ENCODE results near the gene ATRX.

Gene ATRX

GRCh38 chrX:77484045-77484444 lies 302.0 kb downstream of the ATRX start:
- H3K9me3 ChIP-seq (ENCODE audit: control insufficient read depth, low read length), result peaks cover 45% of the 10 kb centered on the region
- H3K4me1 ChIP-seq (ENCODE audit: control insufficient read depth, insufficient read depth, low read length), result no peaks in the 10 kb centered on the region
- H3K9ac ChIP-seq (ENCODE audit: low read length), result no peak overlapping the region
- H3K27me3 ChIP-seq (replicated peaks; ENCODE audit: control insufficient read depth, insufficient read depth, low read length), result no peaks in the 10 kb centered on the region
- H3K36me3 ChIP-seq (ENCODE audit: control insufficient read depth, insufficient read depth, low read length, severe bottlenecking), result no peaks in the 10 kb centered on the region
- H3K4me3 ChIP-seq (ENCODE audit: low read length), result no peak overlapping the region
- no peak for DNase-seq (ENCODE audit: low read depth)

GRCh38 chrX:77455437-77455836 lies 330.6 kb downstream of the ATRX start:
- Histone ChIP-seq H3K4me3 (ENCODE audit: low read length) (no peak overlapping the region), H3K27me3 (replicated peaks; ENCODE audit: control insufficient read depth, insufficient read depth, low read length) (peaks cover 3% of the 10 kb centered on the region), H3K4me1 (ENCODE audit: control insufficient read depth, insufficient read depth, low read length) (no peaks in the 10 kb centered on the region), H3K36me3 (ENCODE audit: control insufficient read depth, insufficient read depth, low read length, severe bottlenecking) (no peaks in the 10 kb centered on the region), H3K9me3 (ENCODE audit: control insufficient read depth, low read length) (no peaks in the 10 kb centered on the region), H3K9ac (ENCODE audit: low read length) (no peak overlapping the region)
- no peak for DNase-seq (ENCODE audit: low read depth)
